HG03025 (cell line): ENCODE results near the gene SPATA19.
"Not testable (repeated sequence)": the region's sequence is repeated elsewhere in the genome, so short reads cannot be mapped to it uniquely, and the experiment has no call there.

Experiments used
- ATAC-seq: cut with Tn5 transposase; IDR thresholded peaks from one replicate; pipeline ENCODE4 v1.9.1; 2021; ENCODE audit warnings: mild to moderate bottlenecking, moderate library complexity; ENCODE audit not compliant: unreplicated experiment, low FRiP score

Gene SPATA19, protein sequence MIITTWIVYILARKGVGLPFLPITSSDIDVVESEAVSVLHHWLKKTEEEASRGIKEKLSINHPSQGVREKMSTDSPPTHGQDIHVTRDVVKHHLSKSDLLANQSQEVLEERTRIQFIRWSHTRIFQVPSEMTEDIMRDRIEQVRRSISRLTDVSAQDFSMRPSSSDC

GRCh38 chr11:133845413-133845812 lies at the start of gene SPATA19:
SPATA19 (minus strand) TSS chr11:133845513; CDS start chr11:133845446, 67 bp downstream.
- ATAC-seq: no peak

DNA sequence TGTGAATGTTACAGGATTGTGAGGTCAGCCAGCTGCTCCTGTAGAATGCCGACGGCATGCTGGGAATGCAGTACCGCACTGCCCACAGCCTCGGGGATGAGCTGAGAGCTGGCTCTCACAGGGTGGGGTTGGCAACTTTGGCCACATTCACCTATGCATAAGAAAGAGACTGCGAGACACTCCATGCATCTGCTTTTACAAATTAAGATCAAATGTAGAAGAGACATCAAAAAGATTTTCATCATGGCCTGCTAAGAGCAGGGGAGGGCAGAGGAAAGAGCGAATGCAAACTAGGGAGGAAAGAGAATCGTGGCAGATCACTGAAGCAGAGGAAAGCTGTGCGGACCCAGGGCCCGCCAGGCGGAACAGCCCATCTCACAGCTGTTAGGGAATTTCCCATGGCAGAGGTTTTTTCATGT lies 49.8 kb upstream of the SPATA19 start:
- peak; percentile 42 for ATAC-seq

GRCh38 chr11:133893381-133893780 lies 48.1 kb upstream of the SPATA19 start:
- ATAC-seq: no peak

DNA sequence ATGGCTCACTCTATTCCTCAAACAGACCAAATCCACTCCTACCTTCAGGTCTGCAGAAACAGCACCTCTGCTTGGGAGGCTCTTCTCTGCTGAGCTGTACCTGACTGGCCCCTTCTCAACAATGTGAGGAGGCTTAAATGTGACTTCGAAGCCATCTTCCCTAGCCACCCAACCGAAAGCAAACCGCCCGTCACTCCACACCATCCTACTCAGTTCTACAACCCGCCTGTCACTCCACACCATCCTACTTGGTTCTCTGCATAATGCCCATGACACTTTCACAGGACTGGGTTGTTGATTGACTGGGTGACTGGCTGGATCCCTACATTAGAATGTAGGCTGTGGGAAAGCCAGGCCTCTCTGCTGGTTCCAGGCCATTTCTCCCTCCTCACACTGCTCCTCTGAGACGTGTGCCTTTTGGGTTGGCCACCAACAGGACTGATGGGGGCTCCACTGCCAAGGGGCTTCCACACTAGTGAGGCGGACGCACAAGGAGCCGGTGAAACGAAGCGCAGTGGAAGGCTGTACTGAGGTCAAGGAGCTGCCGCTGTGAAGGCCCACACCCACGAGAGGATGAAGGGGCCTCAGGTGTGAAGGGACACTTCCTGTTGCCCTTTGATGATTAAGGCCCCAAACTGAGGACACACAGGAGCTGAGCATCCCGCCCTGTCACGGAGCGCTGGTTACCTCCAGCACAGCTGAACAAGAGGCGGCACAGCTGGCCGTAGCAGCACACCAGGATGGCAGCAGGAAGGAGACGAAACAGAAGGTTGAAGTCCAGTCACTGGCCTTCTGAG lies 47.5 kb upstream of the SPATA19 start:
- no peak for ATAC-seq

DNA sequence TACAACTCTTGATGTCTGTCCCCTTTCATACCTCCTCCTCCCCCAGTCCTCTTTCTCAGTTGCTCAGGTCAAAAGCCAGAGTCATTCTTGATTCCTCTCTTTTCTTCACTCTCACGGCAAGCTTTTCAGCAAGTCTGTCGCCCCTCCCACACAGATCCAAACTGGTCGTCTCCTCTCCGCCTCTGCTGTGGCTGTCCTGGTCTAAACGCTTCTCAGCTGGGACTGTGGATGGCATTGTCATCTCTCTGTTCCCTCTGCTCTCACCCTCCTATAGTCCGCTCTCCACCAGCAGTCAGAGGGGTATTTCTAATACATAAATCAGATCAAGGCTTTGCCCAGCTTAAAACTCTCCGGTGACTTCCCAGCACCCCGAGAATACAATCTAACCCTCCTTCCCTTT lies 46.8 kb upstream of the SPATA19 start:
- no peak for ATAC-seq

DNA sequence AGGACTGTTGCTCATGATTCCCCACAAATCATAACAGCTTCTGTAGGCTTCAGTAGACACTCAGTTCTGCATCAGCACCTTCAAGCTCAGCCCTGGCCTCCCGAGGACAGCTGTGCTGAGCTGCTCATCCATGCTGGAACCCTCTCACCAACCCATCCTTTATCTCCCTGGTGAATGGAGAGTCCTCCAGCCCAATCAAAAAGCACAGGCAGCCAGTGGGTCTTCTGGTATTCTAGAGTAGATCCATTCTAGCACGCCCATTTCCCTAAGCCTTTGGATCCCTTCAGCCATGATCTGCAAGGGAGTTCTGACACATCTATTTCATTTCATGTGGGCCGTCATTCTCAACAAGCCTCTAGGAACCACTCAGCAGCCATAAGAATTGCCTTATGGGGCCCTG lies 44.6 kb upstream of the SPATA19 start:
- ATAC-seq: no peak

DNA sequence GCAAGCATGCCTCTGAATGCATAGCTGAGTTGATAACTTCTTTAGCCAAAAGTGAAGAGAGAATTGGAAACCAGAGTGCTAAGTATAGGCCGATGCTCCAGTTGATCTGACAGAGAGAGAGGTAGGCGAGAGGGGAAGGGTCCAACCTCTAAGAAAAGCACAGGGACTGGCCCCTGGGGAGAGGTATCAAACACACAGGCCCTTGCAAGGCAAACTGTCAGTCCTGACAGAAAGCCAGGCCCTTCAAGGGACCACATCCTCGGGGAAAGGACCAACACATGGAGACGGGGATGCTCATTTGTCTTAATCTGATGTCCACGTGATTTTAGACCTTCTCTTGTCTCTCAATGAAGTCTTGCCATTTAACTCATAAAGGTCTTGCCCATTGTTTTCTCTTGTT lies 43.9 kb upstream of the SPATA19 start:
- no peak for ATAC-seq

DNA sequence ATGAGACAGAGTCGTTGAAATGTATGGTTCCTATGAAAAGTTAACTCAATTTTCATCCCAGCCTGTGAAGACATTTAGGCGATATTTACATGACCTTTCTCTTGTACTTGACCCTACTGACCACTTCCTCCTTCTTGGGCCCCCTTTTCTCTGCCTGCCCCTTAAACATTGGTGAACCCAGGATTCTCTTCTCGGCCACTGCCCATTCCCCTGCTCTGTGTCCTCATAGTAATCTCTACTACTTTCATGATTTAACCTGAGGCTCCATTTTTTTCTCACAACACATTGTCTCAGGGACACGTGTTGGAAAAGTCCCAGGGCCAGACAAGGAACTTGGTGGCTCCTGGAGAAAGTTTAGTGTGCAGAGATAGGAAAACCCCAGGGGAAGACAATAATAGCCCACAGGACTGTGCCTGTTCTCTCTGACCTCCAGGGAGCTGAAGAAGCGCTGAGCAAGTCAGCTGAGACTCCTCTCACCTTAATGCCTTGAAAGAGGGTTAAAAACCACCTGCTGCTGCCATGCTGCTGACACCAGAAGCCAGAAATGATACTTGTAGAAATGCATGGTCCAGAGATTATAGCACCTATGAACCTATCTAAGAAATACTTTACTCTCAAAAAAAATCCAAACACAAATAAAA lies 42.5 kb upstream of the SPATA19 start:
- ATAC-seq: no peak

DNA sequence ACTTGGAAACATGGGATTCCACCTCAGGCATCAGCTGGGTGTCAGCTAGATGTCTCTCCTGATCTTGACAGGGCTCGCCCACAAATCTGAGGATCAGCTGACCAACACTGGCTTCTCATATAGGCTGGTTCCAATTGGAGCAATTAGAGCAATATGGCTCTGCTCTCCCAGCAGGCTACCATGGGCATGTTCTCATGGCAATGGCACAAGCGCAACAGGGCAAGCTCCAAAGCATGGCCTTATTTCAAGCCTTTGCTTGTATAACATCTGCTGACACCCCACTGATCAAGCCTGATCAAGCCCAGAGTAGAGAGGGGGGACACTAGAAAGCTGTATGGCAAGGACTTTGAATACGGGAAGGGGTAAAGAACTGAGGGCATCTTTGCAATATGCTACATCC lies 40.7 kb upstream of the SPATA19 start:
- no peak for ATAC-seq

- ATAC-seq: no peak
Measured at GRCh38 chr11:133872160-133872559, 26.8 kb upstream of the SPATA19 start.

- ATAC-seq: no peak
Measured at GRCh38 chr11:133867456-133867855, 22.1 kb upstream of the SPATA19 start.

GRCh38 chr11:133865466-133865865 lies 20.2 kb upstream of the SPATA19 start:
- no peak for ATAC-seq

- no peak for ATAC-seq
Measured at GRCh38 chr11:133864756-133865155, 19.4 kb upstream of the SPATA19 start.

- ATAC-seq: no peak
Measured at GRCh38 chr11:133860151-133860550, 14.8 kb upstream of the SPATA19 start.

- not testable (repeated sequence) for ATAC-seq
Measured at GRCh38 chr11:133854330-133854960, 9.1 kb upstream of the SPATA19 start.

GRCh38 chr11:133844217-133844616 lies 1.1 kb downstream of the SPATA19 start:
- no peak for ATAC-seq

DNA sequence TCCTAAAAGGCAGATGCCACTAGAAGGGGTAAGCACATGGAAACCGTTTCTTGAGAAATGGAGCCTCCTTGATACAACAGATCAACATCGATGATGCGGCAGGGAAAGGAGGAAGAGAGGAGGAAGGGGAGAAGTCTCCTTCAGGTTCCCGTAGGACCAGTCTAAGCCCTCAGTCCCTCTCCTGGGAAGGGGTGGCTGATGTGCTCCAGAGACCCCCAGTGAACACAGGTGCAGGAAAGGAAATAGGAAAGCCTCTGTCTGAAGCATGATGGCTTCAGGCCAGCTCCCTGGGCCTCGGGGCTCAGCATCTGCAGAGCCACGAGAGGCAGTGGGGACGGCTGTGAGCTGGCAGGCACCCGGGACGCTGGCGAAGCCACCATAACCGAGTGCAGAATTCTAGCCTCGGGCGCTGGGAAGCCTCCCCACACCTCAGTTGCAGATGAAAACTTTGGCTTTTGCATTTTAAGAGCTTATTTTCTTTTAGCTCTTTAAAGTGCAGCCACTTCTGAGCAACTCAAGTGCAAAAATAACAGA lies 1.8 kb downstream of the SPATA19 start:
- ATAC-seq: no peak

- no peak for ATAC-seq
Measured at GRCh38 chr11:133842730-133843129, 2.6 kb downstream of the SPATA19 start.

- no peak for ATAC-seq
Measured at GRCh38 chr11:133842053-133842452, 3.3 kb downstream of the SPATA19 start.

DNA sequence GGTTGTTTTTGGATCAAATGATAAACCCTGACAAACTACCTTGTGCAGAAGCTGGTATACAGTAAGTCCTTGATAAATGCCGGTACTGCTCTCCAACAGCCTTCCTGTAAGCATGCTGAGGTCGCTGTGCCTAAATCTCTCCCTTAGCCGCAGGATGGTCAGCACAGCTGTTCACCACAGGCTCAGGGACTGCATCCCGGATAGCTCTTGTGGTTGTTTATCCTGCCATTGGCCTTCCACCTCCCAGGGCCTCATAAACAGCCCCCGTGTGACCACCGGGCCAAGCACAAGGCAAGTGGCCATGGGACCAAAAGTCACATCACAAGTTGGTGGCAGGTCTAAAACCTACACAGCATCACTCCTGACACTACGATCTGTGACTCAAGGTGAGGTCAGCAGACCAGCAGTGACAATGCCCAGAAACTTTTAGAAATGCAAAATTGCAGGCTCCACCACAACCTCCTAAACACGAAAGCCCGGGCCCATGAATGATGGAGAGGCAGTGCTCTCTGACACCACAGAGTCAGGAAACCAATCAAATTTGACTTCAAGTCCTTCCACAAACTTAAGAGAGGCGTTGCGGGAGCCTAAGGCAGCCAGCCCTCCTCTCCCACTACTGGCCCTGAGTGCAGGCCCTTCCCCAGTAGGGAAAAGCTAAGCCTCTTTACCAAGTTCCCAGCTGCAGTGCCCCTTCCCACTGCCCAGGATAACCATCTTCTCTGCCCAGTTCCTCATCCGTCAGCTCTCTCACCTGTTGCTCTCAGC lies 3.9 kb downstream of the SPATA19 start:
- no peak for ATAC-seq
